HG03196 (cell line): ENCODE data around the gene MORC1.
"Not testable (repeated sequence)": the region's sequence is repeated elsewhere in the genome, so short reads cannot be mapped to it uniquely, and the experiment has no call there.

Experiments used
- ATAC-seq: cut with Tn5 transposase; IDR thresholded peaks from one replicate; pipeline ENCODE4 v1.9.1; 2021; ENCODE audit not compliant: unreplicated experiment

MORC1 gene, protein sequence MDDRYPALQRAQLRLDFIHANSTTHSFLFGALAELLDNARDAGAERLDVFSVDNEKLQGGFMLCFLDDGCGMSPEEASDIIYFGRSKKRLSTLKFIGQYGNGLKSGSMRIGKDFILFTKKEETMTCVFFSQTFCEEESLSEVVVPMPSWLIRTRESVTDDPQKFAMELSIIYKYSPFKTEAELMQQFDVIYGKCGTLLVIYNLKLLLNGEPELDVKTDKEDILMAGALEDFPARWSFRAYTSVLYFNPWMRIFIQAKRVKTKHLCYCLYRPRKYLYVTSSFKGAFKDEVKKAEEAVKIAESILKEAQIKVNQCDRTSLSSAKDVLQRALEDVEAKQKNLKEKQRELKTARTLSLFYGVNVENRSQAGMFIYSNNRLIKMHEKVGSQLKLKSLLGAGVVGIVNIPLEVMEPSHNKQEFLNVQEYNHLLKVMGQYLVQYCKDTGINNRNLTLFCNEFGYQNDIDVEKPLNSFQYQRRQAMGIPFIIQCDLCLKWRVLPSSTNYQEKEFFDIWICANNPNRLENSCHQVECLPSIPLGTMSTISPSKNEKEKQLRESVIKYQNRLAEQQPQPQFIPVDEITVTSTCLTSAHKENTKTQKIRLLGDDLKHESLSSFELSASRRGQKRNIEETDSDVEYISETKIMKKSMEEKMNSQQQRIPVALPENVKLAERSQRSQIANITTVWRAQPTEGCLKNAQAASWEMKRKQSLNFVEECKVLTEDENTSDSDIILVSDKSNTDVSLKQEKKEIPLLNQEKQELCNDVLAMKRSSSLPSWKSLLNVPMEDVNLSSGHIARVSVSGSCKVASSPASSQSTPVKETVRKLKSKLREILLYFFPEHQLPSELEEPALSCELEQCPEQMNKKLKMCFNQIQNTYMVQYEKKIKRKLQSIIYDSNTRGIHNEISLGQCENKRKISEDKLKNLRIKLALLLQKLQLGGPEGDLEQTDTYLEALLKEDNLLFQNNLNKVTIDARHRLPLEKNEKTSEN

DNA sequence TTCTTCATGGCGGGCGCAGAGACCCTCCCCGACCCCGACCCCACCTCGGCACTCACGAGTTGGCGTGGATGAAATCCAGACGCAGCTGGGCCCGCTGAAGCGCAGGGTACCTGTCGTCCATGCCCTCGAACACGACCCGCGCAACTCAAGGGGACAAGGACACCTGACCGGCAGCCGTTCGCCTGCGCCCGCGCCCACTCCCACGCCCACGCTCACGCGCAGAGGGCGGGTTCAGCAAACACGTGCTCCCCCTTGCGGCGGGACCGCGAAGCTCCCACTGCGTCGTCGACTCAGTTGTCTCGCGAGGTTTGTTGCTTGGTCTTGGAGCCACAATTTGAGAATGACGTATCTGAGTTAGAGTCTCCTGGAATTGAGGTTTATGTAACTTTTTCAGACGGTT lies at the start of gene MORC1:
TSS of gene MORC1 (minus strand) at position 196 of the 400 bp plus-strand sequence. CDS start at position 121, 75 bp downstream.
- no peak for ATAC-seq

DNA sequence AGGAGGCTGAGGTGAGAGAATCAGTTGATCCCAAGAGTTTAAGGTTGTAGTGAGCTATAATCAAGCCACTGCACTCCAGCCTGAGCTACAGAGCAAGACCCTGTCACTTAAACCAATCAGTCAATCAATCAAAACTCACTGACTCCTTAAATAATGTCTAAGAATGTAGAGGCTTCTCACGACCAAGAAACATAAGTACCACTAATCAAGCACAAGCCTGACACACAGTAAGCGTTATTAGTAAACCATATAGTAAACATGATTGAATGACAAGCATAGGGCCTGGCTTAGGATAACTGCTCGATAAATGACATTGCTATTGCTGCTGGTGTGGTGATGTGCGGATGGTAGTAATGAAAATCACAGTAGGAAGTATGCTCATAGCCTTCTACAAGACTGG lies 48.0 kb upstream of the MORC1 start:
- no peak for ATAC-seq

- no peak for ATAC-seq
Measured at GRCh38 chr3:109161487-109162123, 43.7 kb upstream of the MORC1 start.

GRCh38 chr3:109155828-109156227 lies 37.9 kb upstream of the MORC1 start:
- ATAC-seq, result no peak

- no peak for ATAC-seq
Measured at GRCh38 chr3:109154979-109155378, 37.0 kb upstream of the MORC1 start.

- no peak for ATAC-seq
Measured at GRCh38 chr3:109152320-109152719, 34.4 kb upstream of the MORC1 start.

DNA sequence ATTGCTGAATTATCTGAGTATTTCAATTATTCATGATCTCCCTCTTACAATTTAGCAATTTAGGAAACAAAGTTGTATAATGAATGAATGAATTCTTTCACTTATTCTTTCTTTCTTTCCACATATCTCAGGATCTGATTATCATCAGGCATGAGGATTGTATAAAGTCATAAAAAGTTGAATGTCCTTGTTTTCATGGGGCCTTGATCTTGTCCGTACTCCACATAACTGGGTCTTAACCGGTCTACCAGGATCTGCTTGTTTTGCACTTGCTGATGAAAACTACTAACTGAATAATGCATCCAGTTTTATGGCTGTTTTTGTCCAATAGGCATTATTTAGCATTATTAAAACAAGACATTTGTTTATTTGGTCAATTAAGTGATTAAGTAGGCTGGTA lies 31.1 kb upstream of the MORC1 start:
- ATAC-seq, result no peak

GRCh38 chr3:109143646-109144045 lies 25.7 kb upstream of the MORC1 start:
- ATAC-seq, result no peak

DNA sequence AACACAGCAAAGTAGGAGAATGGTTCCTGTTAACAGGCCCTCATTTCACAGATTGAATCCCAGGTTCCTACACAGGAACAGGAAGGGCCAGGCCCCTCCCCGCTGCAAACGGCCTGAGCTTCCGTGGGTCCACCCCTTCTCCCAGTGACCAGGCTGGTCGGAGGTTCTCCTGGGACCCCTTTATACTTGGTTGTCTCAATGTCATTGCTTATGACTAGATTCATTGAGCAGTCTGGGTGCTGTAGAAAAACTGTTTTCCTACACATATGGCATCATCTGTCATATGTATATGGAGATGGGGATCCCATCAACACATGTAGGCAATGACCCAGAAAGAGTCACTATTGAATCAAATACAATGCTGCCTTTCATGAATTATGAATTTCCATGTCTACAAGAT lies 22.4 kb upstream of the MORC1 start:
- ATAC-seq, result no peak

GRCh38 chr3:109137761-109138160 lies 19.8 kb upstream of the MORC1 start:
- no peak for ATAC-seq

GRCh38 chr3:109136523-109136922 lies 18.6 kb upstream of the MORC1 start, which contains the start of gene C3orf85:
TSS of gene C3orf85 (plus strand) at chr3:109136719. CDS start at chr3:109136848, 129 bp downstream.
- ATAC-seq, result no peak

DNA sequence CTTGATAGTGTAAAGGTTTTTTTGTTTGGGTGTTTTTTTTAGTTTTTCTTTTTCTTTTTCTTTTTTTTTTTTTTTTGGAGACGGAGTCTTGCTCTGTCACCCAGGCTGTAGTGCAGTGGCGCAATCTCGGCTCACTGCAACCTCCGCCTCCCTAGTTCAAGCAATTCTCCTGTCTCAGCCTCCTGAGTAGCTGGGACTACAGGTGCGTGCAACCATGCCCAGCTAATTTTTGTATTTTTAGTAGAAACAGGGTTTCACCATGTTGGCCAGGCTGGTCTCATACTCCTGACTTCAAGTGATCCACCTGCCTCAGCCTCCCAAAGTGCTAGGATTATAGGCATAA lies 15.5 kb upstream of the MORC1 start:
- ATAC-seq, result not testable (repeated sequence)

GRCh38 chr3:109132801-109133473 lies 15.0 kb upstream of the MORC1 start:
- ATAC-seq, result no peak

GRCh38 chr3:109131276-109131675 lies 13.3 kb upstream of the MORC1 start:
- ATAC-seq, result no peak

- no peak for ATAC-seq
Measured at GRCh38 chr3:109127553-109127952, 9.6 kb upstream of the MORC1 start.

GRCh38 chr3:109125902-109126301 lies 8.0 kb upstream of the MORC1 start:
- ATAC-seq, result no peak

GRCh38 chr3:109122690-109123089 lies 4.8 kb upstream of the MORC1 start:
- no peak for ATAC-seq

- ATAC-seq, result no peak
Measured at GRCh38 chr3:109118584-109118983, 650 bp upstream of the MORC1 start.

DNA sequence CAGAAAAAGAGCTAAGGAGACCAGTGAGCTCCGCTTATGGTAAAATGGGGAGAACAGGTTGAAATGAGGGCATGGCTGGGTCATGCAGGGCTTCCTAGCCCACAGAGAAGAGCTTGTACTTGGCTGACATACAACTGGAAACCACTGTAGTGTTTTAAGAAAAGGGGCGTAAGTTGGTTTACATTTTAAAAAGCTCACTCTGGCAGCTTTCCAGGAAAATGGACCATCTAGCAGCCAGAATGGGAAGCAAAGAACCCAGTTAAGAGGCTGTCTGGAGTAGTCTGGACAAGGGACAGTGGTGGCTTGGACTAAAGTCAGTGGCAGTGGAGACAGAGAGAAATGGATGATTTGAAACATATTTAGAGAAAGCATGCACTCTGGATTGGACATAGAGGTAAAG lies 1.9 kb downstream of the MORC1 start:
- ATAC-seq, result no peak

DNA sequence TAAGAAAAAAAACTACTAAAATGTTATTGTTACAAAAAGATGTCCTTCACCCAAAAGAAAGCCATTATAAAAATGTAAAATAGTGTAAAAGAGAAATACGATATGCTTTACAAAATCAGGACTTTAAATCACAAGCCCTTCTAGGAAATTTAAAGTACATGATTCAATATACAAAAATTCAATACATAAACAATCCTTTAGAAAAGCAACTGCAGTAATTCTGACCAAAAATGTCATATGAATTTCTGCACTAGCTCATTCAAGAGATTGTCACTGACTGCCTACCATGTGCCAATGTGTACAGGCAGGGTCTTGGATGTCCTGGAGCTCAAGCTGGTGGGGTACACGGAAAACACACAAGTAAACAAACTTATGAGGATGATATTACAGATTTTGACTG lies 2.5 kb downstream of the MORC1 start:
- no peak for ATAC-seq

DNA sequence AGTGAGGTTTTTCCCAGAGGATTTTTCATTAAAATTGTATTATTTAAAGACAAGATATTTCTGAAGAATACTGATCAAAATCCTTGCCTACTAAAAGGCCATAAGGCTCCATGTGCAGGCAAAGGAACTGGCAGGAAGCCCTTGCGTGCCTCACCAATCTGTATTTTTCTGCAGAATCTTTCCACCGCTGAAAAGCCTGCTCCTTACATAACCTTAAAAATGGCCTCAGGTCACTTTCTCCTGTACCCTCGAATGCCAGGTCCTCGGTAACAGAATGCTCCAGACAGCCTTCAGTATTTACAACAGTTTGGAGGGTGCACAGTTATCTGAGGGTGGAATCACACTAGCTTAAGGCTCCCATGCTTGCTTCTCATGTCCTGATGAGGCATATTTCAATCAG lies 3.2 kb downstream of the MORC1 start:
- no peak for ATAC-seq
